Spleen (tissue), 7 donors: Measurements from ENCODE around the gene SPRR2E.

Experiments used
- CTCF ChIP-seq, 11 experiments: fragments of 200-600 bp in 7 of 11; fragments of 450-650 bp in 4 of 11; sonication (generic) in 4 of 11; IDR thresholded peaks in 8 of 11; conservative IDR thresholded peaks in 3 of 11; 1 replicate in 7 of 11; 2 replicates in 4 of 11; pipeline versions ENCODE4 v1.4.0 to v1.8.0; 2016 to 2021; ENCODE audit warnings: antibody characterized with exemption in 11 of 11, inconsistent platforms in 4 of 11, mild to moderate bottlenecking in 1 of 11
- POLR2A ChIP-seq, 3 donors: fragments of 450-650 bp; IDR thresholded peaks; one replicate each; pipeline ENCODE4 v1.5.1; 2017; ENCODE audit warnings: antibody characterized with exemption in 3 of 3, mild to moderate bottlenecking in 1 of 3
- POLR2AphosphoS5 ChIP-seq, 3 donors: sonication (generic); formaldehyde crosslinking; IDR thresholded peaks; one replicate each; pipeline ENCODE4 v1.5.1; 2017; ENCODE audit warnings: antibody characterized with exemption in 3 of 3
- donor health status: DM: no; HTN: no; CAD: no; lungs with moderate emphysema.
- donor health status: DM: no; HTN: no; CAD: no.
- donor health status: DM: no; HTN: no; CAD: no.

- TF ChIP-seq CTCF (IDR thresholded peaks at IDR 0.05 in 8 of 11, conservative IDR thresholded peaks at IDR 0.05 in 3 of 11) (no peak), POLR2AphosphoS5 (IDR thresholded peaks at IDR 0.05) (no peak), POLR2A (IDR thresholded peaks at IDR 0.05) (no peak)
Observed at GRCh38 chr1:153099461-153100045, 5.2 kb upstream of the SPRR2E start.
